ENCODE measurements around the gene OTUD1. TPM values are rescaled to one million over a fixed set of nuclear protein-coding genes. Genes with fewer than 3 reads are reported as not detected.
A peak's percentile ranks its signal among the peaks of the same experiment; 100 is the strongest.

Gene OTUD1
- total RNA-seq, 4 donors from 2014 or later = 9.3 to 19.1 (median 11.4) TPM

DNA sequence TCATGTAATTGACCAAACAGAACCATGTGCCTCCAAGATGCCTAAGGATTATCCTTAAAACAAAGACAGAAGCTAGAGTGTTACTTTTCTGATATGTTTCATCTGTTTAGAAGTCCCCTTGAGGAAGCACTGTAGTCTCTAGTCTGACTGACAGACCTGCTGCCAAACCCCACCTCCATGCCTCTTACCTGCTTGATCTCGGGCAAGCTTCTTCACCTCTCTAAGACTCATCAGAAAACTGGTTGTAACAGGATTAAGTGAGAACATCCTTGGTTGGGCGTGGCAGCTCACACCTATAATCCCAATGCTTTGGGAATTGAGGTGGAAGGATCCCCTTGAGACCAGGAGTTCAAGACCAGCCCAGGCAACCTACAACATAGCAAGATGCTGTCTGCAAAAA is 42.2 kb upstream of the OTUD1 start:
- Histone ChIP-seq H3K27me3 (no peaks in the 10 kb centered on the region), H3K4me3 (no peak overlapping the region), H3K4me1 (peaks cover 0 to 9% (median 7%) of the 10 kb centered on the region in 4 donors), H3K36me3 (no peaks in the 10 kb centered on the region), H3K27ac (replicated peaks in 1 of 4) (no peak overlapping the region), H3K9me3 (no peaks in the 10 kb centered on the region)
- WGBS = 96% methylated on average over 2 of the region's 2 CpGs
- TF ChIP-seq POLR2A (IDR thresholded peaks at IDR 0.05; ENCODE audit: low read depth) = no peak
- TF ChIP-seq, protein P1, sequence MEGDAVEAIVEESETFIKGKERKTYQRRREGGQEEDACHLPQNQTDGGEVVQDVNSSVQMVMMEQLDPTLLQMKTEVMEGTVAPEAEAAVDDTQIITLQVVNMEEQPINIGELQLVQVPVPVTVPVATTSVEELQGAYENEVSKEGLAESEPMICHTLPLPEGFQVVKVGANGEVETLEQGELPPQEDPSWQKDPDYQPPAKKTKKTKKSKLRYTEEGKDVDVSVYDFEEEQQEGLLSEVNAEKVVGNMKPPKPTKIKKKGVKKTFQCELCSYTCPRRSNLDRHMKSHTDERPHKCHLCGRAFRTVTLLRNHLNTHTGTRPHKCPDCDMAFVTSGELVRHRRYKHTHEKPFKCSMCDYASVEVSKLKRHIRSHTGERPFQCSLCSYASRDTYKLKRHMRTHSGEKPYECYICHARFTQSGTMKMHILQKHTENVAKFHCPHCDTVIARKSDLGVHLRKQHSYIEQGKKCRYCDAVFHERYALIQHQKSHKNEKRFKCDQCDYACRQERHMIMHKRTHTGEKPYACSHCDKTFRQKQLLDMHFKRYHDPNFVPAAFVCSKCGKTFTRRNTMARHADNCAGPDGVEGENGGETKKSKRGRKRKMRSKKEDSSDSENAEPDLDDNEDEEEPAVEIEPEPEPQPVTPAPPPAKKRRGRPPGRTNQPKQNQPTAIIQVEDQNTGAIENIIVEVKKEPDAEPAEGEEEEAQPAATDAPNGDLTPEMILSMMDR (IDR thresholded peaks at IDR 0.05) = no peak
- no peak for TF ChIP-seq POLR2AphosphoS5 (IDR thresholded peaks at IDR 0.05)
- no peak for TF ChIP-seq EP300 (IDR thresholded peaks at IDR 0.05)
- DNase-seq (ENCODE audit: extremely low spot score) = no peak
- intact Hi-C loops (cut with DNase I) = no loop called here

DNA sequence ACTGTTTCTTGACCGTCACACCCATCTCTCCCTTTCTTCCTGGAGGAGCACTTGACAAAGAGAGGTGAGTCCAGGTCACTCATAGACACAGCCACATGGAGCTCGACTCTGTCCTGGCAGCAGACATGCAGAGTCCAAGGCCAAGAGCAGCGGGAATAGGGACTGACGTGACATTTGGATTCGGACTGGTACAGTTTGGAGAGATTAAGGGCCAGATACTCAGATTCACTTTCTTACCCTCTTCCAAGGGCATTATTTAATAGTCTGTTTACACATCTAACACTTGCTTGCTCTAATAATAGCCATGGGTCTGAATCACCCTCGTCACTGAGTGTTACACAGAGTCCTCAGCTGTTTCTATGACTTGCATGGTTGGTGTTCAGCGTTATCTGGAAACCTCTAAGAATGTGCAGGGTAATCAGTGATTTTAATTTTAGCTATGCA is 39.2 kb upstream of the OTUD1 start:
- Histone ChIP-seq H3K4me3 (no peak overlapping the region), H3K9me3 (no peaks in the 10 kb centered on the region), H3K27ac (replicated peaks in 1 of 4) (peak overlapping the region in 1 of 4 donors; percentile 26), H3K27me3 (no peaks in the 10 kb centered on the region), H3K4me1 (peaks cover 6 to 9% (median 8%) of the 10 kb centered on the region in 4 donors), H3K36me3 (no peaks in the 10 kb centered on the region)
- DNase-seq (ENCODE audit: extremely low spot score) = no peak
- TF ChIP-seq, protein P1 (IDR thresholded peaks at IDR 0.05) = no peak
- TF ChIP-seq POLR2AphosphoS5 (IDR thresholded peaks at IDR 0.05) = peak in 1 of 2 donors; percentile 19
- intact Hi-C loops (cut with DNase I) = no loop called here
- WGBS = 54% methylated on average over 7 of the region's 7 CpGs

DNA sequence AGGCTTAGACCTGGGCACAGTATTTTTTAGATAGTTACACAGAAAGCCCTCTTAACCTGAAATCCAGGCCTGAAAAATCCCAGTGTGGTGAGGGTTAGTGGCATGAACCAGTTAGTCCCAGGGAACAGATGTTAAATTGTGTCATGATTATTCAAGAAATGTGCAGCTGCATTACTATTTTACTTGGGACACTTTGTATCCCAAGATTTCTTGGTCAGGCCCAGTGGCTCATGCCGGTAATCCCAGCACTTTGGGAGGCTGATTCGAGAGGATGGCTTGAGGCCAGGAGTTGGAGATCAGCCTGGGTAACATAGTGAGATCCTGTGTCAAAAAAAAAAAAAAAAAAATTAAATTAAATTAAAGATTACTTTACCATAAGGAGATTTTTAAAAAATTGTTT is 36.0 kb upstream of the OTUD1 start:
- no peaks in the 10 kb centered on the region for H3K27me3 ChIP-seq
- no peak overlapping the region for H3K27ac ChIP-seq (replicated peaks in 1 of 4)
- H3K4me1 ChIP-seq = peaks cover 6 to 13% (median 8%) of the 10 kb centered on the region in 4 donors
- H3K9me3 ChIP-seq = no peaks in the 10 kb centered on the region
- no peak for TF ChIP-seq POLR2A (IDR thresholded peaks at IDR 0.05; ENCODE audit: low read depth)
- TF ChIP-seq, protein P1 (IDR thresholded peaks at IDR 0.05) = no peak
- no peak for TF ChIP-seq EP300 (IDR thresholded peaks at IDR 0.05)
- no peak for TF ChIP-seq POLR2AphosphoS5 (IDR thresholded peaks at IDR 0.05)
- no peak overlapping the region for H3K4me3 ChIP-seq
- no peak for DNase-seq (ENCODE audit: extremely low spot score)
- 49% methylated on average over 2 of the region's 2 CpGs for WGBS
- intact Hi-C loops (cut with DNase I) = no loop called here
- no peaks in the 10 kb centered on the region for H3K36me3 ChIP-seq

DNA sequence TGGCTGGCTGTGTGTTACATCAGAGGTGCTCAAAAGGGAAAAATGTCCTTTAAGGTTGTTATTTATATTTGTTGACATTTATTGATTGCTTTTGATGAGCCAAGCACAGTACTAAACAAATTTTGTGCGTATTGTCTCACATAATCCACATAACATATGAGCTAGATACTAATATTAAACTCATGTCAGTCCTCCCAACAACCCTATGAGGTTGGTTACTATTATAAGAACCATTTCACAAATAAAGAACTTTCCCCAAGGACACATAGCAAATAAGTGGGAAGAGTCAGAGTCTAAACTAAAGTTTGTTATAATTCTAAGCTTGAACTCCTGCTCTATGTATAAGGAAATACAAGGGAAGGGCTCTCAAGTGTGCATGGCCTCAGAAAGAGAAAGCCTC is 35.6 kb upstream of the OTUD1 start:
- Histone ChIP-seq H3K9me3 (no peaks in the 10 kb centered on the region), H3K27me3 (no peaks in the 10 kb centered on the region), H3K36me3 (no peaks in the 10 kb centered on the region), H3K4me1 (peaks cover 6 to 13% (median 8%) of the 10 kb centered on the region in 4 donors), H3K27ac (replicated peaks in 1 of 4) (no peak overlapping the region), H3K4me3 (no peak overlapping the region)
- no peak for DNase-seq (ENCODE audit: extremely low spot score)
- 59% methylated on average over 1 of the region's 1 CpG for WGBS
- TF ChIP-seq POLR2AphosphoS5 (IDR thresholded peaks at IDR 0.05) (no peak), POLR2A (IDR thresholded peaks at IDR 0.05; ENCODE audit: low read depth) (no peak), EP300 (IDR thresholded peaks at IDR 0.05) (no peak)
- TF ChIP-seq, protein P1 (IDR thresholded peaks at IDR 0.05) = no peak
- intact Hi-C loops (cut with DNase I) = no loop called here

DNA sequence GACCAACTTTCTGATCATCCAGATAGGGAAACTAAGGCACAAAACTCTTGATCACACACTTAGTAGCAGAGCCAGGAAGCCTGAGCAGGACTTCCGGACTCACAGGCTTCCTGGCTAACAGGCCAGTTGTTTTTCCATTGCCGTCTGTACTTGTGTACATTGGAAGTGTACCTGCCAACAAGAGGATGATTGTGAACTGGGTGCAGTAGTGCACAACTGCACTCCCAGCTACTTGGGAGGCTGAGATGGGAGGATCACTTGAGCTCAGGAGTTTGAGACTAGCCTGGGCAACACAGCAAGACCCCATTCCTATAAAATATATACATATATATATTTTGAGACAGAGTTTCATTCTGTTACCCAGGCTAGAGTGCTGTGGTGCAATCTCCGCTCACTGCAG is 35.2 kb upstream of the OTUD1 start:
- peaks cover 6 to 13% (median 8%) of the 10 kb centered on the region in 4 donors for H3K4me1 ChIP-seq
- H3K4me3 ChIP-seq = no peak overlapping the region
- intact Hi-C loops (cut with DNase I) = no loop called here
- DNase-seq (ENCODE audit: extremely low spot score) = no peak
- H3K27me3 ChIP-seq = no peaks in the 10 kb centered on the region
- TF ChIP-seq POLR2AphosphoS5 (IDR thresholded peaks at IDR 0.05) (no peak), EP300 (IDR thresholded peaks at IDR 0.05) (no peak), POLR2A (IDR thresholded peaks at IDR 0.05; ENCODE audit: low read depth) (no peak)
- TF ChIP-seq, protein P1 (IDR thresholded peaks at IDR 0.05) = no peak
- H3K9me3 ChIP-seq = no peaks in the 10 kb centered on the region
- no peak overlapping the region for H3K27ac ChIP-seq (replicated peaks in 1 of 4)
- WGBS = 90% methylated on average over 3 of the region's 3 CpGs
- no peaks in the 10 kb centered on the region for H3K36me3 ChIP-seq
